Activated CD4-positive, alpha-beta memory T cell treated with anti-CD3 and anti-CD28 coated beads for 36 hours (primary cell): ENCODE measurements around the gene ZC3H14. TPM values are rescaled to one million over a fixed set of nuclear protein-coding genes. Genes with fewer than 3 reads are reported as not detected.
A peak's percentile ranks its signal among the peaks of the same experiment; 100 is the strongest.

Experiments
- CTCF ChIA-PET: fragments of 350-600 bp; sonication (Branson Sonifier 250); formaldehyde crosslinking; loops from one replicate; lab custom pipeline; 2021; ENCODE audit warnings: antibody characterized with exemption, inconsistent platforms; lab: Charles Lee
- POLR2A ChIA-PET: fragments of 350-600 bp; sonication (Branson Sonifier 250); formaldehyde crosslinking; loops from one replicate; lab custom pipeline; 2021; ENCODE audit warnings: antibody characterized with exemption; lab: Charles Lee
- DNase-seq: peaks from one replicate; pipeline ENCODE4 v3.0.0-alpha.2; 2020
- H3K27ac Mint-ChIP-seq: one replicate; pipeline ENCODE4 v1.8.0; 2021; ENCODE audit warnings: mixed read lengths
- H3K27me3 Mint-ChIP-seq: one replicate; pipeline ENCODE4 v1.8.0; 2021; ENCODE audit warnings: mixed read lengths
- H3K36me3 Mint-ChIP-seq: one replicate; pipeline ENCODE4 v1.8.0; 2021; ENCODE audit warnings: mixed read lengths
- H3K4me1 Mint-ChIP-seq: one replicate; pipeline ENCODE4 v1.8.0; 2021; ENCODE audit warnings: low read depth, mixed read lengths
- H3K4me3 Mint-ChIP-seq: one replicate; pipeline ENCODE4 v1.8.0; 2021; ENCODE audit warnings: mild to moderate bottlenecking, mixed read lengths
- H3K9me3 Mint-ChIP-seq: one replicate; pipeline ENCODE4 v1.8.0; 2021; ENCODE audit warnings: mixed read lengths
- intact Hi-C: fragments of 100-400 bp; cut with micrococcal nuclease; formaldehyde crosslinking; loops from one replicate; pipeline ENCODE4 v1.15.1; 2023
- total RNA-seq, 2 experiments: library from RNA; stranded (reverse); gene quantifications; one replicate each; pipeline ENCODE4 v1.2.3, GENCODE V29; 2021

ZC3H14 gene
- total RNA-seq, 2 experiments from 2014 or later, result 43.7 to 45.2 TPM

GRCh38 chr14:88592031-88592430, 29.2 kb downstream of the ZC3H14 start:
- H3K4me1 Mint-ChIP-seq, result peaks cover 7% of the 10 kb centered on the region
- DNase-seq, result no peak
- no peaks in the 10 kb centered on the region for H3K9me3 Mint-ChIP-seq
- H3K4me3 Mint-ChIP-seq, result no peak overlapping the region
- intact Hi-C loops, result no loop called here
- no peak overlapping the region for H3K27ac Mint-ChIP-seq
- H3K27me3 Mint-ChIP-seq, result no peaks in the 10 kb centered on the region
- CTCF ChIA-PET, result no interaction called here
- peaks cover 40% of the 10 kb centered on the region for H3K36me3 Mint-ChIP-seq
- POLR2A ChIA-PET, result no interaction called here

DNA sequence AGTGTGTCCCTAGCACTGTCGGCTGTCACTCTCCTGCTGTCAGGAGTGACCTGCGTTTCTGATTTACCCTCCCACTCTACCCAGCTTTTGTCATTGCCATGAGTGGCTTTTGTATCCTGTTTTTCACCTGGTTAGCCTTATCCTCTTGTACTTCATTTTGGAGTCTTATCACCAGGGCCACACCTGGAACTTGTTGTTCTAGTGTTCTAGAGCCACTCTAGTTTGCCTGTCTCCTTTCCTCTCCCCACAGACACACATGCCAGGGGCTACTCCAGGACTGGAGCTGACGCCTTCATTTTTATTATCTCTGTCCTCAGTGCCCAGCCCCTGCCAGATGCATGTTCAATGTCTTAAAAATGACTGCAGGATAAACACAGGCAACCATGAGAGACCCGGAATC, 34.2 kb downstream of the ZC3H14 start:
- Mint-ChIP-seq H3K4me1 (peaks cover 36% of the 10 kb centered on the region), H3K9me3 (no peaks in the 10 kb centered on the region), H3K36me3 (peaks cover 46% of the 10 kb centered on the region), H3K4me3 (no peak overlapping the region), H3K27me3 (no peaks in the 10 kb centered on the region), H3K27ac (no peak overlapping the region)
- ChIA-PET CTCF (interaction anchor here (1.1 kb wide), 1 partner anchor 40 kb away, joined by 3 read pairs; no protein-coding TSS in a partner anchor), POLR2A (no interaction called here)
- intact Hi-C loops, result no loop called here
- DNase-seq, result no peak

GRCh38 chr14:88597601-88598000, 34.8 kb downstream of the ZC3H14 start:
- Mint-ChIP-seq H3K4me1 (peaks cover 39% of the 10 kb centered on the region), H3K36me3 (peaks cover 51% of the 10 kb centered on the region), H3K4me3 (no peak overlapping the region), H3K27ac (no peak overlapping the region), H3K9me3 (no peaks in the 10 kb centered on the region), H3K27me3 (no peaks in the 10 kb centered on the region)
- intact Hi-C loops, result no loop called here
- POLR2A ChIA-PET, result no interaction called here
- CTCF ChIA-PET, result interaction anchor here (1.1 kb wide), 1 partner anchor 41 kb away, joined by 3 read pairs; no protein-coding TSS in a partner anchor
- no peak for DNase-seq

DNA sequence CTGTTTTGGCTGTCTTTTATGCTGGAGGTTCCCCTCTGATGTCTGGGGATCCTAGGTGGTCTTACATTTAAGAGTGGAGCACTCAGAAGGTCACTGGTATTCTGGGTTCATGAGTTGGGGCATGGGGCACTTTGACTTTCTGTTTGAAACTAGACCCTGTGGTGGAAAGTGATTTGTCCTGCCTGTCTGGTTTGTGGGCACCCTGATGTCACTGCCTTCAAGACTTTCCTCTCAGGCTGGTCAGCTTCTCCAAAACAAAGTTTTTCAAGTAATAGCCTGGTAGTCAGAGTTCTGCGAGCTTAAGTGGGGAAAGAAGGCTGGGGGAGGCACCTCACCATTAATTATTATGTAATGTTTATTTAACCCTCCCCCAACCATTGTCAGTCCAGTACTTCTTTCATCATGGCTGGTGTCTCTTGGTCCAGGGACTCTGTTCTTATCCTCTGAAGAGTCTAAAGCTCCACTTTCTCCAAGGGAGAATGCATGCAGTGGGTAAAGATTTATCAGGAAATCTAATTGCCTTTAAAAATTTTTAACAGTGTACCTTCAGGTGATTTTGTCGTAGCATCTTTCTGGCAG, 35.3 kb downstream of the ZC3H14 start:
- Mint-ChIP-seq H3K36me3 (peaks cover 55% of the 10 kb centered on the region), H3K4me1 (peaks cover 40% of the 10 kb centered on the region), H3K27me3 (no peaks in the 10 kb centered on the region), H3K9me3 (no peaks in the 10 kb centered on the region), H3K4me3 (no peak overlapping the region), H3K27ac (no peak overlapping the region)
- intact Hi-C loops, result loop anchor here (2.0 kb wide), 1 partner anchor 193 kb away; no protein-coding TSS in a partner anchor
- ChIA-PET POLR2A (no interaction called here), CTCF (interaction anchor here (1.1 kb wide), 1 partner anchor 41 kb away, joined by 3 read pairs; no protein-coding TSS in a partner anchor)
- peak; percentile 23 for DNase-seq

GRCh38 chr14:88599326-88599725, 36.5 kb downstream of the ZC3H14 start:
- intact Hi-C loops, result loop anchor here (1.0 to 2.0 kb wide), 2 partner anchors 37 to 191 kb away; no protein-coding TSS in a partner anchor
- POLR2A ChIA-PET, result no interaction called here
- peak overlapping the region; percentile 25 for H3K4me3 Mint-ChIP-seq
- H3K9me3 Mint-ChIP-seq, result no peaks in the 10 kb centered on the region
- DNase-seq, result no peak
- CTCF ChIA-PET, result no interaction called here
- H3K36me3 Mint-ChIP-seq, result peaks cover 58% of the 10 kb centered on the region
- H3K4me1 Mint-ChIP-seq, result peaks cover 40% of the 10 kb centered on the region
- no peaks in the 10 kb centered on the region for H3K27me3 Mint-ChIP-seq
- peak overlapping the region; percentile 84 for H3K27ac Mint-ChIP-seq

- peak overlapping the region; percentile 84 for H3K27ac Mint-ChIP-seq
- peak; percentile 65 for DNase-seq
- H3K27me3 Mint-ChIP-seq, result no peaks in the 10 kb centered on the region
- peaks cover 56% of the 10 kb centered on the region for H3K36me3 Mint-ChIP-seq
- intact Hi-C loops, result loop anchor here (1.0 to 2.0 kb wide), 3 partner anchors 38 to 1356 kb away; no protein-coding TSS in a partner anchor
- peaks cover 40% of the 10 kb centered on the region for H3K4me1 Mint-ChIP-seq
- no peaks in the 10 kb centered on the region for H3K9me3 Mint-ChIP-seq
- ChIA-PET CTCF (interaction anchor here (0.8 kb wide), 1 partner anchor 40 kb away, joined by 4 read pairs; no protein-coding TSS in a partner anchor), POLR2A (no interaction called here)
- H3K4me3 Mint-ChIP-seq, result peak overlapping the region; percentile 25
These were observed 37.1 kb downstream of the ZC3H14 start for GRCh38 chr14:88599761-88600439.

- intact Hi-C loops, result no loop called here
- Mint-ChIP-seq H3K36me3 (peaks cover 63% of the 10 kb centered on the region), H3K9me3 (no peaks in the 10 kb centered on the region), H3K27ac (no peak overlapping the region), H3K4me1 (peaks cover 28% of the 10 kb centered on the region), H3K4me3 (no peak overlapping the region), H3K27me3 (no peaks in the 10 kb centered on the region)
- no peak for DNase-seq
- POLR2A ChIA-PET, result no interaction called here
- CTCF ChIA-PET, result no interaction called here
These were observed 41.4 kb downstream of the ZC3H14 start for GRCh38 chr14:88604212-88604611.

DNA sequence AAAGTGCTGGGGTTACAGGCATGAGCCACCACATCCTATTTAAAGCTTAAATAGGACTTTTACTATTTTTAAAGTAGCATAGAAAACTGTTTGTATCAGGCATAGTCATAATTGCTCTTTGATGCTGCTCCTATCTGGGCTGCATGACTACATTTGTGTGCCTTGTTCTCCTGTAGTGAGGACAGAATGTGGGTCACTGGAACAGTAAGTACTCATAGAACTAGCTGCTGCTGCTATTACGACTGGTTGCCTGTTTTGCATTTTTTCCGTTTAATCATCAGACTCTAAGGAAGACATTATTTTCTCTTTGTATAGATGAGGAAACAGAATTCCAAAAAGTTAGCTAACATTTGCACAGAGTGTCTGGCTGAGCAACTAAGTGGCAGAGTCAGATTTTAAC, 42.8 kb downstream of the ZC3H14 start:
- CTCF ChIA-PET, result interaction anchor here (0.8 kb wide), 1 partner anchor 11 kb away, joined by 3 read pairs; no protein-coding TSS in a partner anchor
- Mint-ChIP-seq H3K27ac (no peak overlapping the region), H3K27me3 (no peaks in the 10 kb centered on the region), H3K4me3 (no peak overlapping the region), H3K9me3 (no peaks in the 10 kb centered on the region), H3K4me1 (peaks cover 15% of the 10 kb centered on the region), H3K36me3 (peaks cover 67% of the 10 kb centered on the region)
- POLR2A ChIA-PET, result no interaction called here
- intact Hi-C loops, result no loop called here
- no peak for DNase-seq

DNA sequence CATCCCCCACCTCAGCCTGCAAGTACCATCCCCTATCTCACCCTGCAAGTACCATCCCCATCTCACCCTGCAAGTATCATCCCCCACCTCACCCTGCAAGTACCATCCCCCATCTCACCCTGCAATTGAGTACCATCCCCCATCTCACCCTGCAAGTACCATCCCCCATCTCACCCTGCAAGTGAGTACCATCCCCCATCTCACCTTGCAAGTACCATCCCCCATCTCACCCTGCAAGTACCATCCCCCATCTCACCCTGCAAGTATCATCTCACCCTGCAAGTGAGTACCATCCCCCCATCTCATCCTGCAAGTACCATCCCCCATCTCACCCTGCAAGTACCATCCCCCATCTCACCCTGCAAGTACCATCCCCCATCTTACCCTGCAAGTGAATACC, 45.0 kb downstream of the ZC3H14 start:
- intact Hi-C loops, result no loop called here
- Mint-ChIP-seq H3K4me3 (no peak overlapping the region), H3K9me3 (no peaks in the 10 kb centered on the region), H3K27ac (no peak overlapping the region), H3K36me3 (peaks cover 64% of the 10 kb centered on the region), H3K4me1 (peaks cover 13% of the 10 kb centered on the region), H3K27me3 (no peaks in the 10 kb centered on the region)
- POLR2A ChIA-PET, result no interaction called here
- DNase-seq, result no peak
- CTCF ChIA-PET, result no interaction called here

GRCh38 chr14:88611878-88612277, 49.0 kb downstream of the ZC3H14 start:
- H3K27ac Mint-ChIP-seq, result no peak overlapping the region
- no peak for DNase-seq
- ChIA-PET POLR2A (no interaction called here), CTCF (no interaction called here)
- H3K4me3 Mint-ChIP-seq, result no peak overlapping the region
- H3K36me3 Mint-ChIP-seq, result peaks cover 53% of the 10 kb centered on the region
- H3K4me1 Mint-ChIP-seq, result peaks cover 15% of the 10 kb centered on the region
- intact Hi-C loops, result no loop called here
- H3K9me3 Mint-ChIP-seq, result no peaks in the 10 kb centered on the region
- no peaks in the 10 kb centered on the region for H3K27me3 Mint-ChIP-seq

- ChIA-PET POLR2A (interaction anchor here (0.5 kb wide), 1 partner anchor 14 kb away, joined by 3 read pairs; no protein-coding TSS in a partner anchor), CTCF (no interaction called here)
- H3K9me3 Mint-ChIP-seq, result no peaks in the 10 kb centered on the region
- H3K36me3 Mint-ChIP-seq, result peaks cover 44% of the 10 kb centered on the region
- intact Hi-C loops, result no loop called here
- H3K4me3 Mint-ChIP-seq, result no peak overlapping the region
- no peak overlapping the region for H3K27ac Mint-ChIP-seq
- DNase-seq, result no peak
- peaks cover 15% of the 10 kb centered on the region for H3K4me1 Mint-ChIP-seq
- no peaks in the 10 kb centered on the region for H3K27me3 Mint-ChIP-seq
These were observed 50.1 kb downstream of the ZC3H14 start for GRCh38 chr14:88612981-88613380.

DNA sequence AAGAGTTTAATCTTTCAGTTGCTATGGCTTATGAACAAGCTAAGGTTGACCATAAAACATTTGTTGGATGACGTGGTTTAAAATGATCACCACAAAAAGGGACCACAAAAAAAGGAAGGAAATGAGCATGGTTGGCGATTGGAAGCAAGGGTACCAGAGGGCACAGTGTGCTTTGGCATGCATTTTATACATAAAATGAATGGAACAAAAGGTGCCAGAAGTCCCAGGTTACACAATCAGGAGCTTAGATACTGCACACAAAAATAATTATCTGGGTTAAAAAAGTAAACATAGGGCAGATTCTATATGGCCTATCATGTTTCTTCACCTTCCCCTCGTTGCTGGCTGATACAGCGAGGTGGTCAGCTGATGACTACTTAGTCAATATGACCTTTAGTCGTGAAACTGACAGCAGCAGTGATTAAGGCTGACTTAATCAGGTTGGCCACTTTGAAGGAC, 50.7 kb downstream of the ZC3H14 start:
- intact Hi-C loops, result no loop called here
- H3K9me3 Mint-ChIP-seq, result no peaks in the 10 kb centered on the region
- H3K27me3 Mint-ChIP-seq, result no peaks in the 10 kb centered on the region
- H3K4me3 Mint-ChIP-seq, result no peak overlapping the region
- H3K4me1 Mint-ChIP-seq, result peaks cover 15% of the 10 kb centered on the region
- ChIA-PET POLR2A (no interaction called here), CTCF (no interaction called here)
- H3K27ac Mint-ChIP-seq, result no peak overlapping the region
- no peak for DNase-seq
- peaks cover 39% of the 10 kb centered on the region for H3K36me3 Mint-ChIP-seq
